Measurements from ENCODE around the gene HES3.

The HES3 gene

GRCh38 chr1:6225651-6226050 lies 18.3 kb upstream of the HES3 start:
- H3K27ac ChIP-seq = peak overlapping the region; percentile 12; the same call in 1 of the 2 replicates
- ChIA-PET CTCF (interaction anchor here (1.0 to 1.1 kb wide), 2 partner anchors 16 to 21 kb away, joined by 3 read pairs; no protein-coding TSS in a partner anchor), POLR2A (ENCODE audit: low non-redundant PET) (no interaction called here)
- TF ChIP-seq CTCF (conservative IDR thresholded peaks at IDR 0.05; ENCODE audit: low read depth) = no peak
- DNase-seq (ENCODE audit: low spot score) = no peak

- no peak overlapping the region for H3K27ac ChIP-seq
- no peak for TF ChIP-seq CTCF (conservative IDR thresholded peaks at IDR 0.05; ENCODE audit: low read depth)
- POLR2A ChIA-PET (ENCODE audit: low non-redundant PET) = no interaction called here
- no peak for DNase-seq (ENCODE audit: low spot score)
- CTCF ChIA-PET = interaction anchor here (1.9 kb wide), 1 partner anchor 13 kb away, joined by 4 read pairs; no protein-coding TSS in a partner anchor
Observed at GRCh38 chr1:6233376-6233775, 10.6 kb upstream of the HES3 start.

- POLR2A ChIA-PET (ENCODE audit: low non-redundant PET) = interaction anchor here (0.6 to 1.0 kb wide), 2 partner anchors 28 to 30 kb away, joined by 3 to 4 read pairs; partner anchors contain the start of gene RNF207
Observed at GRCh38 chr1:6234502-6235295, 9.3 kb upstream of the HES3 start.

GRCh38 chr1:6235296-6235677 lies 8.7 kb upstream of the HES3 start:
- TF ChIP-seq CTCF (conservative IDR thresholded peaks at IDR 0.05; ENCODE audit: low read depth) = no peak
- CTCF ChIA-PET = interaction anchor here (0.6 to 1.9 kb wide), 5 partner anchors 11 to 184 kb away, joined by 3 to 6 read pairs (median 4); partner anchors contain the start of gene HES2
- H3K27ac ChIP-seq = peak overlapping the region; percentile 78
- no peak for DNase-seq (ENCODE audit: low spot score)
- POLR2A ChIA-PET (ENCODE audit: low non-redundant PET) = interaction anchor here (0.5 to 1.0 kb wide), 2 partner anchors 29 to 48 kb away, joined by 3 read pairs; partner anchors contain the start of gene RNF207

More at GRCh38 chr1:6234502-6235295, 9.3 kb upstream of the HES3 start:
- DNase-seq (ENCODE audit: low spot score) = no peak
- no peak for TF ChIP-seq CTCF (conservative IDR thresholded peaks at IDR 0.05; ENCODE audit: low read depth)
- CTCF ChIA-PET = interaction anchor here (0.7 to 1.9 kb wide), 4 partner anchors 11 to 185 kb away, joined by 3 to 6 read pairs (median 4); partner anchors contain the start of gene HES2
- H3K27ac ChIP-seq = peak overlapping the region; percentile 78

GRCh38 chr1:6237093-6237492 lies 6.9 kb upstream of the HES3 start:
- CTCF ChIA-PET = interaction anchor here (0.7 kb wide), 1 partner anchor 111 kb away, joined by 5 read pairs; no protein-coding TSS in a partner anchor
- TF ChIP-seq CTCF (conservative IDR thresholded peaks at IDR 0.05; ENCODE audit: low read depth) = no peak

GRCh38 chr1:6239213-6239752 lies 4.7 kb upstream of the HES3 start:
- POLR2A ChIA-PET (ENCODE audit: low non-redundant PET) = interaction anchor here (0.6 to 0.7 kb wide), 2 partner anchors 37 to 140 kb away, joined by 3 to 4 read pairs; no protein-coding TSS in a partner anchor
- TF ChIP-seq CTCF (conservative IDR thresholded peaks at IDR 0.05; ENCODE audit: low read depth) = no peak
- H3K27ac ChIP-seq = no peak overlapping the region
- DNase-seq (ENCODE audit: low spot score) = no peak
- CTCF ChIA-PET = interaction anchor here (1.1 to 1.6 kb wide), 2 partner anchors 33 to 187 kb away, joined by 3 to 5 read pairs; no protein-coding TSS in a partner anchor

More at GRCh38 chr1:6237093-6237492, 6.9 kb upstream of the HES3 start:
- peak overlapping the region; percentile 27; the same call in 1 of the 2 replicates for H3K27ac ChIP-seq
- no peak for DNase-seq (ENCODE audit: low spot score)
- POLR2A ChIA-PET (ENCODE audit: low non-redundant PET) = no interaction called here
